Non-pigmented ciliary epithelial cell (primary cell): ENCODE results near the gene SLC39A7.
"Not testable (repeated sequence)": the region's sequence is repeated elsewhere in the genome, so short reads cannot be mapped to it uniquely, and the experiment has no call there.

ENCODE experiments used
- DNase-seq: peaks from one replicate; pipeline ENCODE4 v3.0.0-alpha.2; 2010; ENCODE audit warnings: low read depth

The SLC39A7 gene

GRCh38 chr6:33205191-33206026, 4.7 kb downstream of the SLC39A7 start:
- no peak for DNase-seq

- no peak for DNase-seq
These were observed 5.6 kb downstream of the SLC39A7 start for GRCh38 chr6:33206027-33206863.

- DNase-seq = no peak
These were observed 6.3 kb downstream of the SLC39A7 start for GRCh38 chr6:33206864-33207551.

DNA sequence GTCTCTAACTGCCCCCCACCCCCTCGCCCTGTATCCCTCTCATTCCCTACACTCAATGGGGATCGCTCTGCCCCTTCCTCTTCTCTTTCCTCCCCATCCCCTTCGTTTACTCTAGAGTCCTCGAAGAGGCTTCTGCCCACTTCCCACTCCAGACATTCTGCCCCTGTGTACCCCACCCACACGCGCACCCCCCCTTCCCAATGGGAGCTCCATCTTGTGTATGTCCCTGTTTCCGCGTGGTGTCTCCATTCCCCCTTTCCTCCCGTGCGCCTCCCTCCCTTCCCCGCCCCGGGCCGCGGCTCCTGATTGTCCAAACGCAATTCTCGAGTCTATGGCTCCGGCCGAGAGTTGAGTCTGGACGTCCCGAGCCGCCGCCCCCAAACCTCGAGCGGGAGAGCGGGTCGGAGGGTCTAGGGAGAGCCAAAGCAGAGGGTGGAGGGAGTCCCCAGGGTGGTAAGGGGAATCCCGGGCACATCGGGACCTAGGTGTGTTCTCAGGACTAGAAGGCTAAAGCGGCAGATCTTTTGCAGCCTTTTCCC, 7.0 kb downstream of the SLC39A7 start:
- DNase-seq = no peak

DNA sequence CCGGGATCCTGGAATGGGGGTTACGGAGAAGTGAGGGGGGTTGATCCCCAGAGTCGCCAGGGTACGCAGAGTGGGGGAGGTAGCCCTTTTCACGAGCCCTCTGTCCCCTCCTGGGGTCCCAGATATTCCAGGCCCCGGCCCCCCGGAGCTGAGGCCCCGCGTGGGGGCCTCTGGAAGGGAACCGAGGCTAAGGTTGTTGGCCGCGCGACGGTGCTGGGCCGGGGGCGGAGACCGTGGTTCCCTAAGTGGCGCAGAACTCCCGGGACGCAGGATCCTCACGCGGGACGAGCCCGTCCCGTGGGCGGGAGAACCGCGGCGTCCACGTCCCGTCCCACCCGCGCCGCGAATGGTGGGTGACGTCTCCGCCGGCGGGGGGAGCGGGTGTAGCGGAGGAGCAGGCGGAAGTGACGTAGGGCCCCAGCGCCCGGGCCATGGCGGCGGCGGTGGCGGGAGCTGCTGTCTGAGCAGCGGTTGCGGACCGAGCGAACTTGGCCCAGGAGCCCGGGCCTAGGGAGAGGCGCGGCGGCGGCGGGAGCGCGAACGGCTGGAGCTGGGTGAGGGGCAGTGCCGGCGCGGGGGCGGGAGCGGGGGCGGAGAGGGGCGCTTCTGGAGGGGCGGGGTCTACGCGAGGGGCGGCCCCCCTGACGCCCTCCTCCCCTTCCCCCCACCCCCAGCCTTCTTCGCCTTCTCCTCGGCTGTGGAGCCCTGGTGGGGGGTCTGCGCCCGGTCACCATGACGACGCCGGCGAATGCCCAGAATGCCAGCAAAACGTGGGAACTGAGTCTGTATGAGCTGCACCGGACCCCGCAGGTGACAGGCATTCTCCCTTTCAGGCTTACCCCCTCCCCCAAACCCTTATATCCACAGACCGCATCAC, 7.7 kb downstream of the SLC39A7 start, which contains the start of gene RING1:
Gene RING1, plus strand, starts transcription at position 410 of the 877 bp plus-strand sequence. Its CDS starts 323 bp downstream, at position 733.
- no peak for DNase-seq

GRCh38 chr6:33209856-33210255, 9.2 kb downstream of the SLC39A7 start:
- DNase-seq = no peak

- DNase-seq = no peak
These were observed 10.5 kb downstream of the SLC39A7 start for GRCh38 chr6:33211136-33211535.

- no peak for DNase-seq
These were observed 11.2 kb downstream of the SLC39A7 start for GRCh38 chr6:33211666-33212422.

DNA sequence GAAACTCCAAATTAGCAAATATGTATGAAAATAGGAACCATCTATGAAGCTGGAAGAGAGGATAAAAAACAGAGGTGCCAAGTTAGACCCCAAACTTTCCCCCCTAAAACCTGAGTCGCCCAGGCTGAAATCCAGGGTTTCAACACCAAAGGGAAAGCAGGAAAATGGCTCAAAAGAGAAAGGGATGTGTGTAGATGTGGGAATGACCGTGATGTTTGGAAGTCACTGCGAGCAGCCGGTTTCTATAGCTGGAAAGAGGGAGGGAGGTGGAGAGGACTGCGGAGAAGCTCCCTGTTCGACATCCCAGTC, 12.1 kb downstream of the SLC39A7 start:
- no peak for DNase-seq

DNA sequence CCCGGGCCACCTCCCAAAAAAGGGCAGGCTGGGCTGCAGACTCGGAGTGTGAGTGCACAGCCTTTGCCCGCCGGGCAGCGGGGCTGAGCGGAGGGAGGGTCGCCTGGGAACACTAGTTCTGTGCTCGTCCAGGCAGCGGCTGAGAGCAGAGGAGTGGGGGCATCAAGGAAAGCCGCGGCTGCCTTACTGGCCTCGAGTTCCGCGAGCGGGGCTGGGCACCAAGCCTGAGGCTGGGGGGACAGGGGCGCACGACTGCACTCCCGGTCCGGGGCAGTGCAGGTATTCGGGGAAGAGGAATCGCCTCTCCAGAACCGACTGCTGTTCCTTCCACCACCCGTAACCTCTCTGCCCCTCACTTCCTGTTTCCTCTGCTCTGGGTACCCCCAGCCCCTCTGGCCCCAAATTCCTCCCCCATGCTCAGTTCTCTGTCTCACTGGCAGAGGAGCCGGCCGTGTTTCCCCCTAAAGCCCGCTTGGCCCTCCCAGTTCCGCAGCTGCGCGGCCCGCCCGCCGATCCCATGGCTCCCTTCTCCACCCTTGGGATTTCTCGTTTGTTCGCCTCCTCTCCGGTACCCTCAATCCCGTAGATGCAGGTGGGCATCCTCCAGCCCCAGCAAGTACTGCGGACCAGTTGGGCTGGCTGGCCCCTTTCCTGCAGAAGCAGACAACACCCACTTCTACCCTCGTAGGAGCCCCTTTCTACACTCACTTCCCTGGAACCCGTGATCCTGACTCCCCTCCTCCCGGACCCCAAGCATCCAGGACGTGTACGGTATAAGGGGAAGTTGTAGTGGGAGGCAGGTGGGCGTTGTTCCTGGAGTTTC, 12.7 kb downstream of the SLC39A7 start:
- DNase-seq = no peak

DNA sequence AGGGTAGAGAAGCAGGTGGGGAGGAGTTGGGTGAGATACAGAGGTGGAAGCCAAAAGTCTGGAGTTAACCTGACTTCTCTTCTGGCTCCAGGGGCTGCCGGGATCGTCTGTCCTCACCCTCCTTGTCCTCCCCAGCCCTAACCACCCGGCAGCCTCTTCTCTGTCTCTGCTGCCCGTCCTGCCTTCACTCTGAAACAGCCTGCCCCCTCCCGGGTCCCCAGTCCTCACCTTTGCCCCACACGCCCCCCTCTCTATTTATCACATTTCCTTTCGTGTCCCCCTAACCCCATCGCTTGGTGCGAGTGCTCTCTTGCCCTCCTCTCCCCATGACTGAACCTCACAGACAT, 13.3 kb downstream of the SLC39A7 start:
- DNase-seq = no peak

DNA sequence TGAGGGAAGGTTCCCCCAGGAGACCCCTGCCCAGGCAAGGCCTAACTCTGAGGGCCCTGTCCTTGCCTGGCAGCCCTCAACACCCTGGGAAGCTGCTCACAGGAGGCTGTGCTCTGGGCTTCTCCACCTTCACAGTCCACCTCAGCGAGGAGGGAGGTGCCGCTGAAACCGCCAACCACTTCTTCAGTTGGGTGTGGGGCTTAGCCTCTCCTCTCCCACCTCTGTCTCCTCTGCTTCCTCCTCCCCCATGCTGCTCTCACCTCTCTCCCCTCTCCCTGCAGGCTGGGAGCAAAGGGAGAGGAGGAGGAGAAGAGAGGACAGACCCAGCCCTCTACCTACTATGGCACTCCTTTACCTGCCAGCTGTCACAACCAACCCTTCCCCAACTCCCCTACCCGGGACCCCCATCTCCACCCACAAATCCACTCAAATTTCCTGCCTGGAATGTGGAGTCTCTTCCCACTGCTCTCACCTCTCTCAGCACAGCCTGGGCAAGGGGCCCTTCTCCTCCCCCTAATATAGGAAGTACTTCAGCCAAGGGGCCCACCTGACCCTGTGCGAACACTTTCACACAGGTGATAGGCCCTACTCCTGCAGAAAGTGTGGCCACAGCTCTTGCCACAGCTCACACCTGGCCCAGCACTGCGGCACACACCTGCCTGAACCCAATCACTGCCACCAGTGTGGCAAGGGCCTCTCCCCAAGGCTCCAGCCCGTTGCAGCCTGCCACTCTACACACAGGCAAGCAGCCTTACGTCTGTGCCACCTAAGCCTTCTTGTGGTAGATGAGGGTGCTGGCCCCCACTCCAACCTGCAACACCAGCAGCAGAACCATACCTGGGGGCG, 14.8 kb downstream of the SLC39A7 start:
- no peak for DNase-seq

- DNase-seq = no peak
These were observed 15.5 kb downstream of the SLC39A7 start for GRCh38 chr6:33216117-33216649.

GRCh38 chr6:33217246-33217645, 16.6 kb downstream of the SLC39A7 start:
- DNase-seq = no peak

- no peak for DNase-seq
These were observed 17.0 kb downstream of the SLC39A7 start for GRCh38 chr6:33217681-33218080.

DNA sequence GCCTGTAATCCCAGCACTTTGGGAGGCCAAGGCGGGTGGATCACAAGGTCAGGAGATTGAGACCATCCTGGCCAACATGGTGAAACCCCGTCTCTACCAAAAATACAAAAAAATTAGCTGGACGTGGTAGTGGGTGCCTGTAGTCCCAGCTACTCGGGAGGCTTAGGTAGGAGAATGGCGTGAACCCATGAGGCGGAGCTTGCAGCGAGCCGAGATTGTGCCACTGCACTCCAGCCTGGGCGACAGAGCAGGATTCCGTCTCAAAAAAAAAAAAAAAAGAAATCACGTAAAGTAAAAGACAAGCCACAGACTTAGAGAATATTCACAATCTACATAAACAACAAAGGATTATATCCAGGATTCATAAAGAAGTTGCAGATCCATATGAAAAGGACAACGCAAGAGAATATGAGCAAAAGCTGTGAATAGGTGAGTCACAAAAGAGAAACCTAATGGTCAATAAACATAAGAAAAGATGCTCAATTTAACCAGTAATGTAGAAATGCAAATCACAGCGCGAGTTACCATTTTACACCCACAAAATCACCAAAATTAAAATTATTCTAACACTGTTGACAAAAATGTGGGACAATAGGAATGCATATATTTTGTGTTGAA, 25.9 kb downstream of the SLC39A7 start:
- DNase-seq = not testable (repeated sequence)

DNA sequence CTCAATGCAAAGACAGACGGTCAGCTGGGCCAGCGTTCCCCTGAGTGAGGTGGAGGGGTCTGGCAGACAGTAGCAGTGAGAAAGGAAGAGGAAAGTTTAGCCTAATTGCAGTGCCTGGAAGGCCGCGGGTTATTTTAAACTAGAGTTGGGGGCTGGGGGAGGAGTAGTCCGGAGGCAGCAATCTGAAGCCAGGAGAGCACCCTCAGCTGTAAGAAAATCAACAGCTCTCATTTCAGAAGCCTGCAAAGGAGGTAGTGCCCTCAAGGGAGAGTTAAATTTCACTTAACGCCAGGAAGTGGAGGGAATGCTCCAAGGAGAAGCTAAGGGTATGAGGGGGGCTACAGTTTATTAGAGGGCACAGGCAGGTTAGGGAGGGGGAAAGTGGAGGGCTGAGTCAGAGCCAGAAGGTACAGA, 34.6 kb downstream of the SLC39A7 start:
- DNase-seq = no peak

GRCh38 chr6:33236328-33236727, 35.7 kb downstream of the SLC39A7 start:
- DNase-seq = no peak
